ENCODE results near the gene MBOAT2. TPM values are rescaled to one million over a fixed set of nuclear protein-coding genes. Genes with fewer than 3 reads are reported as not detected.

The MBOAT2 gene
- total RNA-seq, 1 experiment from 2014 or later: 40.9 TPM

DNA sequence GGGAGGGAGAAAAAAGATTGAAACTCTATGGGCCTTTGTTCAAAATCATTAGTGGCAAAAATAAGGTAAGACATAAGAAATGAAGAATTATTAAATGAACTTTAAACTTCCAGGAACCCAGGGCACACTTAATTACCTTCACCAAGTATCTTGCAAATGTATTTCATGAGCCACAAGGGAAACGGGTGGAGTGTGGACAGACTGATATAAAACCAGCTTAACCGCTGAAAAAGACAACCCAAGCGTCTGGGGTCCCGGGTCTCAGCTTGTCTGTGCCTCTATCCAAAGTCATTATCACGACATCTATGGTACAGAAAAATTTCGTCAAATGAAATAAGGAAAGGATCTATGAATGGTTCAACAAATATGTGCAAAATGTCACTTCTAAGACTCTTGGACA lies 13.9 kb upstream of the MBOAT2 start:
- BruUV-seq (replicated peaks): no TSS peak
- no peak for TF ChIP-seq CTCF (IDR thresholded peaks at IDR 0.05; ENCODE audit: unreplicated experiment)
- no peak for DNase-seq
- intact Hi-C loops (cut with micrococcal nuclease; ENCODE audit: unreplicated experiment): no loop called here
- Mint-ChIP-seq H3K27ac (ENCODE audit: unreplicated experiment) (no peak overlapping the region), H3K4me3 (ENCODE audit: low read depth, unreplicated experiment) (no peak overlapping the region), H3K4me1 (ENCODE audit: low read depth, unreplicated experiment) (no peaks in the 10 kb centered on the region), H3K36me3 (ENCODE audit: insufficient read depth, unreplicated experiment) (no peaks in the 10 kb centered on the region), H3K9me3 (ENCODE audit: low read depth, unreplicated experiment) (no peaks in the 10 kb centered on the region), H3K27me3 (ENCODE audit: unreplicated experiment) (no peaks in the 10 kb centered on the region)
- CTCF ChIA-PET: interaction anchor here (0.7 kb wide), 1 partner anchor 310 kb away, joined by 4 read pairs; no protein-coding TSS in a partner anchor

DNA sequence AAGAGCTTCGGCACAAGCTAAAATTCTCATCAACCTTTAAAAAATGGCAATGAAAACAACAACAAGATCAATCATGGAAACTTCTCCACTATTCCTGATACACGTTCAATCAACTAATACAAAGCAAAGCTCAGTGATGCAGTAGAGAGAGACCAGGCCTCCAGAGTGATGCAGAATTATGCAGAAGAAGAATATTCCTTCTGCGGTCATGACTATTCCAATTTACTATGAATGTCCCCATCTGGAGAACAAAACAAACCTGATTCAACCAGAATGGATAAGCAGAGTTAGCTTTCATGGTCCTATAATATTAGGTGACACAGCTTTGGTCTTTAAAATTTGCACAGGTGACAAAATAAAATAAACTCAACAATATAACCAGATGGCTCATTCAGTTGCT lies 12.5 kb upstream of the MBOAT2 start:
- intact Hi-C loops (cut with micrococcal nuclease; ENCODE audit: unreplicated experiment): no loop called here
- no peaks in the 10 kb centered on the region for H3K4me1 Mint-ChIP-seq (ENCODE audit: low read depth, unreplicated experiment)
- H3K36me3 Mint-ChIP-seq (ENCODE audit: insufficient read depth, unreplicated experiment): no peaks in the 10 kb centered on the region
- H3K27ac Mint-ChIP-seq (ENCODE audit: unreplicated experiment): no peak overlapping the region
- H3K9me3 Mint-ChIP-seq (ENCODE audit: low read depth, unreplicated experiment): no peaks in the 10 kb centered on the region
- no peak for TF ChIP-seq CTCF (IDR thresholded peaks at IDR 0.05; ENCODE audit: unreplicated experiment)
- H3K4me3 Mint-ChIP-seq (ENCODE audit: low read depth, unreplicated experiment): no peak overlapping the region
- BruUV-seq (replicated peaks): no TSS peak
- DNase-seq: no peak
- H3K27me3 Mint-ChIP-seq (ENCODE audit: unreplicated experiment): no peaks in the 10 kb centered on the region
- CTCF ChIA-PET: interaction anchor here (0.8 kb wide), 1 partner anchor 124 kb away, joined by 3 read pairs; no protein-coding TSS in a partner anchor

DNA sequence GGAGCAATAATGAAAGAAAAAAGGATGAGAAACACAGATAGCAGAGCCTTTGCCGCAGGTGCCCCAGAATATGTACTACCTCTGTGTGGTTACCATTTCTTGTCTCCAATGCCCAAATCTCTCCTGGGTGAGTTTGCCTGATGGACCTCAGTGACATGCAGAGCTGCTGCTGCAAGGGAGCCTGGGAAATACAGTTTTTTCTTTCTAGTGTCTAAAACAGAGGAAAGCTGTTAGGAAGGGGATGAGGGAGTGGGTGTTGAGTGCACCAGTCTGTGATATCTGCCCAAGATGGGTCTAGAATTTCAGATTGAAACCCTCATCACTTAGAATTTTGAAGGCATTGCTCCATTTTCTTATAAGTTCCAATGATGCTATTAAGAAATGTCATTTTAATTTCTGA lies 9.9 kb upstream of the MBOAT2 start:
- BruUV-seq (replicated peaks): no TSS peak
- CTCF ChIA-PET: no interaction called here
- H3K4me1 Mint-ChIP-seq (ENCODE audit: low read depth, unreplicated experiment): no peaks in the 10 kb centered on the region
- H3K4me3 Mint-ChIP-seq (ENCODE audit: low read depth, unreplicated experiment): no peak overlapping the region
- no peaks in the 10 kb centered on the region for H3K9me3 Mint-ChIP-seq (ENCODE audit: low read depth, unreplicated experiment)
- no peak for DNase-seq
- no peak for TF ChIP-seq CTCF (IDR thresholded peaks at IDR 0.05; ENCODE audit: unreplicated experiment)
- no peaks in the 10 kb centered on the region for H3K27me3 Mint-ChIP-seq (ENCODE audit: unreplicated experiment)
- H3K36me3 Mint-ChIP-seq (ENCODE audit: insufficient read depth, unreplicated experiment): no peaks in the 10 kb centered on the region
- no peak overlapping the region for H3K27ac Mint-ChIP-seq (ENCODE audit: unreplicated experiment)
- intact Hi-C loops (cut with micrococcal nuclease; ENCODE audit: unreplicated experiment): no loop called here

- no peaks in the 10 kb centered on the region for H3K4me1 Mint-ChIP-seq (ENCODE audit: low read depth, unreplicated experiment)
- TF ChIP-seq CTCF (IDR thresholded peaks at IDR 0.05; ENCODE audit: unreplicated experiment): no peak
- intact Hi-C loops (cut with micrococcal nuclease; ENCODE audit: unreplicated experiment): no loop called here
- CTCF ChIA-PET: no interaction called here
- H3K4me3 Mint-ChIP-seq (ENCODE audit: low read depth, unreplicated experiment): no peak overlapping the region
- no peak overlapping the region for H3K27ac Mint-ChIP-seq (ENCODE audit: unreplicated experiment)
- BruUV-seq (replicated peaks): no TSS peak
- H3K27me3 Mint-ChIP-seq (ENCODE audit: unreplicated experiment): no peaks in the 10 kb centered on the region
- no peak for DNase-seq
- no peaks in the 10 kb centered on the region for H3K36me3 Mint-ChIP-seq (ENCODE audit: insufficient read depth, unreplicated experiment)
- H3K9me3 Mint-ChIP-seq (ENCODE audit: low read depth, unreplicated experiment): no peaks in the 10 kb centered on the region
Measured at GRCh38 chr2:9010866-9011265, 7.4 kb upstream of the MBOAT2 start.
